Stimulated activated CD8-positive, alpha-beta memory T cell treated with anti-CD3 and anti-CD28 coated beads, Interleukin-4, amount 100 ng/mL, for 48 hours (primary cell): ENCODE data around the gene ALDH3A2.
"Not testable (repeated sequence)": the region's sequence is repeated elsewhere in the genome, so short reads cannot be mapped to it uniquely, and the experiment has no call there.

Experiments
- DNase-seq: peaks from one replicate; pipeline ENCODE4 v3.0.0-alpha.2; 2020

Gene ALDH3A2

DNA sequence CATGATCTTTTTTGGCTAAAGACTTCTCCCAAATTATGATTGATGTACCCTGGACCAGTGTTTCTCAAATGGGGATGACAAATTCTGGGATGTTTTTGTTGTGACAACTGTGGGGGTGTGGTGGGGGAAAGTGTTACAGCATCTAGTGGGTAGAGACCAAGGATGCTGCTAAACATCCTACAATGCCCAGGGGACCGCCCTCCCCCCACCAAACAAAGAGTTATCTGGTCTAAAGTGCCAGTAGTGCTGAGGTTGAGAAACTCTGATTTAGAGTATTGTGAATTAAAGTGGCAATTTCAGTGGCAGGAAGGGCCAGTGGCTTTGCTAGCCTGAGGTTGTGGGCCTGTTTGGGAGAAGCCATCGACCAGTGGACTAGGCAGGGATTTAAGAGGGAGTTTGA is 34.6 kb downstream of the ALDH3A2 start:
- DNase-seq, result no peak

- DNase-seq, result not testable (repeated sequence)
Observed at GRCh38 chr17:19684909-19685580, 36.5 kb downstream of the ALDH3A2 start.

DNA sequence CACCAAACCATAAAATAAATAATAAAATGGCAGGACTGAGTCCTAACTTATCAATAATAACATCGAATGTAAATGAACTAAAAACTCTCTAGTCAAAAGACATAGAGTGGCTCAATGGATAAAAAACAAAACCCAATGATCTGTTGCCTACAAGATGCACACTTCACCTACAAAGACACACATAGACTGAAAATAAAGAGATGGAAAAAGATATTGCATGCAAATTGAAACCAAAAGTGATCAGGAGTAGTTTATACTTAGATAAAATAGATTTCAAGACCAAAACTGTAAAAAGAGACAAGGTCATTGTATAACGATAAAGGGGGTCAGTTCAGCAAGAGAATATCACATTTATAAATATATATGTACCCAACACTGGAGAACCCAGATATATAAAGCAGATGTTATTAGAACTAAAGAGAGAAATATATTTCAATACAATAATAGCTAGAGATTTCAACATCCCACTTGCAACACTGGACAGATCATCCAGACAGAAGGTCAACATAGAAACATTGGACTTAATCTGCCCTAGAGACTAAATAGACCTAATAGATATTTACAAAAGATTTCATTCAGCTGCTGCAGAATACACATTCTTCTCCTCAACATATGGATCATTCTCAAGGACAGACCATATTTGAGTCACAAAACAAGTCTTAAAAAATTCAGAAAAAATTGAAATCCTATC is 38.0 kb downstream of the ALDH3A2 start:
- no peak for DNase-seq

- DNase-seq, result no peak
Observed at GRCh38 chr17:19702217-19702641, 53.7 kb downstream of the ALDH3A2 start.

DNA sequence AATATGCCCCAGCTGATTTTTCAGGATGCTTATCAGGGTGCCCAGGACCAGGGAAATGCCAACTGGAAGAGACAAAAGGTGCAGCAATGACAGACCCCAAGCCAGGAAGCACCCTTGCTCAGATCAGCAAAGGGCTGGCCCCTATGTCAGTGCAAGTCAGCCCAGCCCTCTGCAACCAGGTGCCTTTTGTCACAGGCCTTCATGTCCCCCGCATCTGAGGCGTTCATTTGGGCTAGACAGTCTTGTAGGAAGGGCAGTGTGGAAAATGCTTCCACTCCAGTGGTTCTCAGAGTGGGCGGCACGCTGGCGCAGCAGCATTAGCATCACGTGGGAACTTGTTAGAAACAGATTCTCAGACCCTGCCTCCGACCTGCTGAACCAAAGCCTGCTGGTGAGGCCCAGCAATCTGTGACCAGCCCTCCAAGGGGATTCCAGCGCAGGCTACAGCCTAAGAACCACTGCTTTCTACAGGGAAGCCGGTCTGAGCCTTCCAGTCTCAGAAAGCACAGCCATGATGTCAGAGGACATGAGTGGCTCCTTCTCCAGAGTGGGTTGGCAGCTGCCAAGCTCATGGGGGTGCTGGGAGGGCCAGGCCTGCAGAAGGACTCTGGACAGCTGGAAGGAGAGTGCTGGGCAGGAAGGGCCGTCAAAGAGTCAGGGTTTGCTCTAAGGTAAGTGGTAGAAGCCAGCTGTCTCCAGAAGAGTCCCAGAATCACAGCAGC is 54.7 kb downstream of the ALDH3A2 start:
- DNase-seq, result no peak

DNA sequence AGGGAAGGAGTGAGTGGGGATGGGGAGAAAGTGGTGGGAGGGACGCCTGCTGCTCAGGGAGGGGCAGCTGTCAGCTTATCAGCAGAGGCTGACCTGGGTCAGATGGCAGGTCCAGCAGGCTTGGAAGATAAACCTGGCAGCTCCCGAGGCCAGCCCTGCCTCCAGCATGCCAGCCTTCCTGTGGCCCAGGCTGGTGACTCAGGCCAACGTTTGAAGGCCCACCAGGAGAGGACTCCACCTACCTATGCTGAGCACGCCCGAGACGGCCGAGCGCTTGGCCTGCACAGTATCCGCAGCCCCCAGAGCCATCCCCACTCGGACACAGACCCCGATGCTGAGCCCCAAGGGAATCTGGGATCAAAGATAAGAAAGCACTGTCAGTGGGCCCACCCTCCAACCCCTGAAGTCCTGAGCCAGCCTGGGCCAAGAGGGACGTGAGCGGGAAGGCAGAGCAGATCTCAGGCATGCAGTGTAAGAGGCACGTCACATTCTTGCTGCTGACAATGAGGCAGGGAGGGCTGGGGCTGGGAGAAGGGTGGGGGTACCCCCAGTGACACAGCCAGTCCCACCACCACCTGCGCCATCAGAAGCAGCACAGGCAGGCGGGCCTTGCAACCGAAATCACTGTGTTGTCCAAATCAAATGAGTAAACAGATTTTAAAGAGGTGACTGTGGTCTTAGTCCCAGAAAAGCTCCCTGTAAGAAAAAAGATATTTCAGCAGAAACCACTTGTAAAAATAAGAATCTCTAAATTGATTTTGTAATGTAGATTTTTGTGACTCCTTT is 55.5 kb downstream of the ALDH3A2 start:
- no peak for DNase-seq

DNA sequence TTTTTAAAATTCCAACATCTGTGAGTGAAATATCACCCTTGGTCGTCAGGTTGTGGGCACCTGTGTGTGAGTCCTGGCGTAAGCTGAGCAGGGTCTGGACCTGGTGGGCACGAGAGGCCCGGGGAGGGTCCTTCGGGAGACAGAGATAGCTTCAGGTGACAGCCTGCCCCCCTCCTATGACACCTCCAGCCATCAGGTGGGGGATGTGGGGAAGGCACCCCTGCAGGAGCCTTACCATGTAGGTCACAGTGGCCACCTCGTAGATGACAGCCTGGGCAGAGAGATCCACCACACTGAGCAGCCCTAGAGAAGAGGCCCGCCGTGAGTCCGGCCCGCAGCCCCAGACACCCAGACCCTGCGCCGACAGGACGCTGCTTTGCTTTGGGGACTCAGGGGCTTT is 56.6 kb downstream of the ALDH3A2 start:
- DNase-seq, result no peak

GRCh38 chr17:19705771-19706770 is 57.5 kb downstream of the ALDH3A2 start:
- DNase-seq, result no peak

DNA sequence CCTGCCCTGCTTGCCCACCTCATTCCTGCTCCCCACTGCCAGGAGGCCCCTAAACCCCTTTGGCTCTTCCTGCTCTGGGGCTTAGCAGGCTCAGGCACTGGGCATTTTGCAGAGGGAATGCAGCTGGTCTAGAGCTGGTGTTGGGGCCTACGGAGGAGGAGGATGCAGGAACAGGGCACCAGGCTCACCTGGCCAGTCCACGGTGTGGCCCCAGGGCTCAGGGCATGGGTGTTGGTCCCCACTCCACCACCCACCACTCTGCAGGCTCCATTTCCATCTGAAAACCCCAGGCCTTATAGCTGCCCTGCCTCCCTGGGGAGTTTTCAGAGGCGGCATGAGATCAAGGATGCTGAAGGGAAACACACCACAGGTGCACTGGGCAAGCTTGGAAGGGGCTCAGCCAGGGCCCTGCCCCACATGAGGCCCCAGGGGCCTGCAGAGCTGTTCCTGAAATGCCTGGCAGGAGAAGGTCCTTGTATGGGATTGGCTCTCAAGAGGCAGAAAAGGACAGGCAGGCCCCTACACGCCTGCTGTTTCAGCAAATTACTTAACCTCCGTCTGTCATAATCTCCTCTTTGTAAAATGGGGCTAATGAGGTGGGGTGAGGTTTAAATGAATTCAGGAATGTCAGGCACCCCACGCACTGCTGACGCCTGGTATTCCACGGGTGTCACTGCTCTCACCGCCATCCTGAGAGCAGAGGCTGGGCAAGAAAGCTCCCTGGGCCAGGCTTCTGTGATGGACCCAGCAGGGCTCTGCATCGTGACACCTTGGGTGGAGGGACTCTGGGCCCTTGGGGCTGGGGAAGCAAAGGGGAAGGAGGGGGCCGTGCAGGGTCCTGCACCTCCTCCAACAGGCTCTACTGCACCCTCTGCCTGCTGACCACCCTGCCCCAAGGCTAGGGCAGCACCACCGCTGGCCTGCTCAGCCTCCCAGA is 58.5 kb downstream of the ALDH3A2 start:
- DNase-seq, result no peak

- DNase-seq, result no peak
Observed at GRCh38 chr17:19707728-19708221, 59.2 kb downstream of the ALDH3A2 start.

DNA sequence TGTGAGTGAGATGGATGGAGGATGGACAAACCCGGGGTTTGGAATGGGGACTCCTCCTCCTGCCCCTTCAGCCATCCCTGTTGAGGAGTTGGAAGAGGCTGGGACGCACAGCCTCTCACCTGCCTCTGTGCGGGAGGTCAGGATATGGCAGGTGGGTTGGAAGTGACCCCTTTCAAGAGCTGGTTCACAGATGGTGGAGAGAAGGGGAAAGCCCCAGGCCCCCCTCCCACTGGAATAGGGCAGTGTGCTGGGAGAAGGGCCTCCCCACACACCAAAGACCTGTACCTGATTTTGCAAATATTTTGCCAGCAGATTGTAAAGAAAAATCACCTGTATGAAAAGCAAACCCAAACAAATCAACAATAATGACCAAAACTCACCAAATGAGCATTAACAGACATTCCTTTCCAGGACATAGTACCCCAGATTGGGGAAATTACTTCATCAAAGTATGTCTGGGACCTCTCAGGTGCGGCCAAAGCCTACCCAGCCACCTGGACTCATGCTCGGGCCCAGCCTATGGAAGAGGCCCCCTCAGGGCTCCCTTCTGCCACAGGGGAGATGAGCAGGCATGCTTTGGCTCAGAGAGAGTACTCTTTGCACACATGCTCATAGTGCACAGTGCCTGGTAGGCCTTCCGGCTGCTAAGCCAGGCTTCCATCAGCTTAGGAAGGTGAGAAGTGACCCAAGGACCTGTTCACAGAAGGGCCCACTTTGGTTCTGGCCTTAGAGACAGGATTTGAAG is 60.1 kb downstream of the ALDH3A2 start:
- no peak for DNase-seq

DNA sequence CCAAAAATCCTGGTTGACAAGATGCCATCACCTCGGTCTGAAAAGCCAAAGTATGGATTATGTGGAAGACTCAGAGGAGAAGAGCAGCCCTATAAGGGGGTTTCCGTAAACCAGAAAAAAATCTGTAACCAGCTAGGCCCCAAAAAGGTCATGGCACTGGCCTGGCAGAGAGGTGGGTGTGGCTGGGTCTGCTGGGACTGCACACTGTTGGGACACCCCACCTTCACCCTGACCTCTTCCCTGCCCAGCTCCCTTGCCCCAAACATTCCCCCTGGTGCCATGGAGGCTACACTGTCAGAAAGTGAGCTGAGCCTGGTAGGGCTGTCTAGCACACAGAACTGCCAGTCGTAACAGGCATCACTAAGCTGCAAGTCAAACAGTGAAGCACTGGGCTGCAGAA is 61.3 kb downstream of the ALDH3A2 start:
- no peak for DNase-seq

- DNase-seq, result no peak
Observed at GRCh38 chr17:19712436-19713004, 64.0 kb downstream of the ALDH3A2 start.

GRCh38 chr17:19713462-19713861 is 64.9 kb downstream of the ALDH3A2 start:
- DNase-seq, result no peak

DNA sequence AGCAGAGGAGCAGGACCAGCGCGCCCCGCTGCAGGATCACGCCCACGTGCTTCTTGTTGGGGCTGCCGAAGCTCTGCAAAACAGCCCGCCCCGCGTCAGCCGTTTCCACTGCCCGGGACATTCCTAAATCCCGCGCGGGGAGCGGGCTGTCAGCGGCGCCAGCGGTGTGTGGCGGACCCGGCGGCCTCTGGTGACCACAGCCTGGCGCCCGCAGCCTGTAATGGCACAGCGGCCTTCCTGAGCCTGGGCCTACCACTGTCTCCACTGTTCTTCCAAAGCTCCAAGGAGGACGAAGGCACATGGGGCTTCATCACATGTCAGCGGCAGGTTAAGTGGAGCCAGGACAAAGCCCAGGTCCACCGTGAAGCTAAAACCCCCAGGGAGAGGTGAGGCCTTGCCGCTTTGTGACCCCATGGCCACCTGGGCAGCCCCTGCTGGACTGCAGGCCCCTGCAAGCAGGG is 65.4 kb downstream of the ALDH3A2 start:
- no peak for DNase-seq

DNA sequence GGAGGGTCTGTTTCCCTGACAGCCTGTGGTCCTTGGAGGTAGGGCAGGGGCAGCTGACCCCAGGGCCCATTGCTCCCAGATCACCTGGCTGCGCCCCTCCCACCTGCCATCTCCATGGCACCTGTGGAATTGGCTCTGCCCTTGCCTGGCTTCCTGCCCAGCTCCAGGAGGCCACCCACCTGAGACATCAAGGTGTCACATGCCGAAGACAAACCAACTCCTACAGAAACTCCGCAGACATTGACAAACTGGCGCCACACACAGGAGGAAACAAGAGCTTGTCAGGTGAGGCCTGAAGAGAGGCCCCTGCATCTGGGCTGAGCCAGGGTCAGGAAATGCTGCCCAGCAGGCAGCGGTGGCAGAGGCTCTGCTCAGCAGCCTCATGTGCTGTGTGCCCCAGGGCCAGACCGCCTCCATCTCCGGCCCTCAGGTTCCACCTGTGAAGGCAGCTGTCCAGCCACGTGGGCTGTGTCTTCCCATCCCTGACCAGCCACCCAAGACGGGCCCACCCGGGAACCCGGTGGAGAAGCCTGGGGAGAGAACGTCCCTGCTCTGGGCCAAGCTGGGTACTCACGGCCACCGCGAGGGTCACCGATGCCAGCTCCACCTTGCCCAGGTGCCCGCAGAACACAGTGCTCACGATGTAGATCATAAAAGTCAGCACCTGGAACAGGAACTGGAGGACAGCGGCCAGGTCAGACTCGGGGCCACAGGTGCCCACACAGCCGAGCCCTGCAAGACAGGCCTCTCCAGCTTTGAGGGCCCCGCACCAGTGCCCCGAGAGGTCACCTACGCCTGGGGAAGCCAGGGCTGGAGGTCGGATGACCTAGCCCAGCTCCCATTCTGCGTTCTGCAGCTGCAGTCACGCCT is 66.2 kb downstream of the ALDH3A2 start:
- no peak for DNase-seq

GRCh38 chr17:19716108-19717030 is 67.8 kb downstream of the ALDH3A2 start, which contains the start of gene SLC47A2:
Gene SLC47A2, minus strand, starts transcription at chr17:19716584. Its CDS starts 29 bp downstream, at chr17:19716555.
- no peak for DNase-seq
